ENCODE results near the gene CHIC2.

The CHIC2 gene

GRCh38 chr4:54041933-54042332 lies 22.5 kb downstream of the CHIC2 start:
- TF ChIP-seq CTCF (IDR thresholded peaks at IDR 0.05): no peak

GRCh38 chr4:54041100-54041499 lies 23.3 kb downstream of the CHIC2 start:
- no peak for TF ChIP-seq CTCF (IDR thresholded peaks at IDR 0.05)

- no peak for TF ChIP-seq CTCF (IDR thresholded peaks at IDR 0.05)
These were observed 26.3 kb downstream of the CHIC2 start for GRCh38 chr4:54038056-54038455.

GRCh38 chr4:54036184-54036583 lies 28.2 kb downstream of the CHIC2 start:
- no peak for TF ChIP-seq CTCF (IDR thresholded peaks at IDR 0.05)

- TF ChIP-seq CTCF (IDR thresholded peaks at IDR 0.05): no peak
These were observed 31.8 kb downstream of the CHIC2 start for GRCh38 chr4:54032558-54033135.

- no peak for TF ChIP-seq CTCF (IDR thresholded peaks at IDR 0.05)
These were observed 37.1 kb downstream of the CHIC2 start for GRCh38 chr4:54027311-54027710.

- TF ChIP-seq CTCF (IDR thresholded peaks at IDR 0.05): no peak
These were observed 38.8 kb downstream of the CHIC2 start for GRCh38 chr4:54025582-54025981.

GRCh38 chr4:54017974-54018373 lies 46.4 kb downstream of the CHIC2 start:
- no peak for TF ChIP-seq CTCF (IDR thresholded peaks at IDR 0.05)

All from LNCAP (cell line).